ENCODE measurements around the gene CCT2.

CCT2 gene

DNA sequence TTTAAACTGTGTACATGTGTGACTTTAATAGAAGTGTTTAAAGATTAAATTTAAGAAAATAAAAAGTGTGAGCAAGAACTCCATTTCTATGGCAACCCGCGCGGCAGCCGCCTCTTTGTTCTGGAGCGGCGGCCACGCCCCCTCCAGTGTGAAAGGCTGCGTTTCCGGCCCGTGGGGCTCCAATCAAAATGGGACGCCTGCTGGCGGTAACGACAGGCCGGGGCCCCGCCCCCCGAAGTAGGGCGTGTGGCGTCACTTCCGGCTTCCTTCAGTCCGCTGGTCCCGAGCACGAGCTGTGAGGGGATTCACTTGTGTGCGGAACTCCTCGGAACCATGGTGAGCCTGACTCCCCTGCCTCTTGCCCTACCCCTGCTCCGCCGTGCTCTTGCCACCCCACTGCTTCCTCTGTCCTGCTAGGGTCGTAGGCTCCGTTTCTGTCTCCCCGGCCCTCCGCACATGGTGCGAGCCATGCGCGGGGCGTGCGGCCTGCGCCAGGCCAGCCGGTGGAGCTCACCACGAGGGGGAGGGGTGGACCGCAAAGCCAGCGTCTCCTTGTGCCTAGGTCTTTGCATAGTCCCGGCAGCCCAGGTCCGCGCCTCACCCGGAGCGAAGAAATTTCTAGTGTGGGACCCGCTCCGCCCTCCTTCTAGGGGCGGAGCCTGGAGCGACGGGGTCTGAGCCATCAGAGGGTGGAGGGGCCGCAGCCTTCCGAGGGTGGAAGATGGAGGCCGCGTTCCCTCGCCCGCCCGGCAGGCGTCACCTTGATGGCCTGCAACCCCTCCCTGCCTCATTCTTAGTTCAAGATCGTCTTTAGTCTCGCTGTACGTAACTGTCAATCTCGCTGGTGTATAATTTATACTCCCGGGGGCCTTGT, at the start of gene CCT2:
Gene CCT2, plus strand, starts transcription at position 271 of the 874 bp plus-strand sequence. Its CDS starts 63 bp downstream, at position 334.
- in situ Hi-C loops (cut with MboI; ENCODE audit: low sequenced_read_pairs): no loop called here

DNA sequence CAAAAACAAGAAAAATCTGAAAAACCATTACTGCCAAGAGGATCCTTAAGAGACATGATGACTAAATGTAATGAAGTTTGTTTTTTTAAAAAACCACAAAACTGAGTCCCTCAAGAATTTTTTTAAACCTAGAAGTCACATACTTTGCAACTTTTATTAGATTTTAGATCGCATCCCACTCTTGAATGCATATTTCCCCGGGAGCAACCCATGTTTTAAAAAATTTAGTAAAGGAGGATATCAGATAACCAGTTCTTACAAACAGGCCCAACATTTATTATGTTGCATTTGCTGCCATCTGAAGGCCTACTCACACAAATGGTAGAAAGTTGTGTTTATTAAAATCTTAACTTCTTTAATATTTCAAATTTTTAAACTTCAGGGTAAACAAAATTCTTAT, 44.3 kb upstream of the CCT2 start:
- in situ Hi-C loops (cut with MboI; ENCODE audit: low sequenced_read_pairs): no loop called here

DNA sequence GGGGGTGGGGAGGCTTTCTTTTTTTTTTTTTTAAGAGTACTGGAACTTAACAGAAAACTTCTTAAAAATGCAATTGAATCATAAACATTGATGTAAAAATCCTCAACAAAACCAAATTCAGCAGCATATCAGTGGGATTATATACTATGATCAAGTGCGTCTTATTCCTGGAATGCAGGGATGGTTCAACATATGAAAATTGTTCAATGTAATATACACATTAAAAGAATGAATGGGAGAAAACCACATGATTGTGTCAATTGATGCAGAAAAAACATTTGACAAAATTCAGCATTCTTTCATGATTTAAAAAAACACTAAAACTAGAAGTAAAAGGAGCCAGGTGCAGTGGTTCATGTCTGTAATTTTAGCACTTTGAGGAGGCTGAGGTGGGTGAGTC, 41.2 kb upstream of the CCT2 start:
- in situ Hi-C loops (cut with MboI; ENCODE audit: low sequenced_read_pairs): no loop called here

DNA sequence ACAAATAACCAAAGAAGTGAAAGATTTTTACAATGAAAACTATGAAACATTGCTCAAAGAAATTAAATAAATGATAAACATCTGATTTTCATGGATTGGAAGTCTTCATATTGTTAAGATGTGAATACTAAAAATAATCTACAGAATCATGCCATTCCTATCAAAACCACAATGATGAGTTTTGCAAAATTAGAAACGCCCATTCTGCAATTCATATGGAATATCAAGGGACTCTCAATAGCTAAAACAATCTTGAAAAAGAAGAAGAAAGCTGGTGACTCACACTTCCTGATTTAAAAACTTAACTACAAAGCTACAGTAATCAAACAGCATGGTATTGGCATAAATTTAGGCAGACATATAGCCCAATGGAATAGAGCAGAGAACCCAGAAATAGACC, 40.2 kb upstream of the CCT2 start:
- in situ Hi-C loops (cut with MboI; ENCODE audit: low sequenced_read_pairs): no loop called here

DNA sequence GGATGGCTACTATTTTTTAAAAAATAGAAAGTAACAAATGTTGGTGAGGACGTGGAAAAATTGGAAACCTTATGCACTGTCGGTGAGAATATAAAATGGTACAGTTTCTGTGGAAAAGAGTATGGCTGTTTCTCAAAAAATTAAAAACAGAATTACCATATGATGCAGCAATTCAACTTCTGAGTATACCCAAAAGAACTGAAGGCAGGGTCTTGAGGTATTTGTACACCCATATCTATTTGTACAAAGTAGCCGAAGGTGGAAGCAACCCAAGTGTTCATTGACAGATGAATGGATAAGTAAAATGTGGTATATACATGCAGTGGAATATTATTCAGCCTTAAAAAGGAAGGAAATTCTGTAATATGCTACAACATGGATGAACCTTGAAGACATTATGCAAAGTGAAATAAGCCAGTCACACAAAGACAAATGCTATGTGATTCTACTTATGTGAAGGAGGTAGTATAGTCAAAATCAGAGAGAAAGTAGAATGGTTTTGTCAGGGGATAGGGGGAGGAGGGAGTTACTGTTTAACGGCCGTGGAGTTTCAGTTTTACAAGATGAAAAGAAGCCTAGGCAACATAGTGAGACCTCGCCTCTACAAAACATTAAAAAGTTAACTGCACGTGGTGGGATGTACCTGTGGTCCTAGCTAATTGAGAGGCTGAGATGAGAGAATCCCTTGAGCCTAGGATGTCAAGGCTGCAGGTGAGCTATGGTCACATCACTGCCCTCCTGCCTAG, 38.4 kb upstream of the CCT2 start:
- in situ Hi-C loops (cut with MboI; ENCODE audit: low sequenced_read_pairs): no loop called here

DNA sequence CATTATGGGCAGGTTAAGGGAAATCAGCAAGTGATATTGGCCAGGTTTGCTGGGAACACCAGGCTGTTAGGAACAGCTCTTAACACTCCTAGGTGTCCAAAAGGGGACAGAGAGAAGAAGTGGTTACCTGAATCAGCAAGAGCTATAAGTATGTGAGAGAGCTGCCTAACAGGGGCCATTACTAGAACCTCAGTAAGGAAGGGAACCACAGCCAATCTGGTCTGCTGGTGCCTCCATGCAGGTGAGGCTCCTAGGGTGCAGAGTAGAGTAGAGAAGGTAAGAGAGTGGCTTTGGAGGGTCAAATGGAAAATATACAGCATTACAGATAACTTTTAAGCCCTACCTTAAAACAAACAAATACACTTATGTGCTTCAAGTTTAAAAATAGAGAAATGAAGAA, 36.6 kb upstream of the CCT2 start:
- in situ Hi-C loops (cut with MboI; ENCODE audit: low sequenced_read_pairs): no loop called here

DNA sequence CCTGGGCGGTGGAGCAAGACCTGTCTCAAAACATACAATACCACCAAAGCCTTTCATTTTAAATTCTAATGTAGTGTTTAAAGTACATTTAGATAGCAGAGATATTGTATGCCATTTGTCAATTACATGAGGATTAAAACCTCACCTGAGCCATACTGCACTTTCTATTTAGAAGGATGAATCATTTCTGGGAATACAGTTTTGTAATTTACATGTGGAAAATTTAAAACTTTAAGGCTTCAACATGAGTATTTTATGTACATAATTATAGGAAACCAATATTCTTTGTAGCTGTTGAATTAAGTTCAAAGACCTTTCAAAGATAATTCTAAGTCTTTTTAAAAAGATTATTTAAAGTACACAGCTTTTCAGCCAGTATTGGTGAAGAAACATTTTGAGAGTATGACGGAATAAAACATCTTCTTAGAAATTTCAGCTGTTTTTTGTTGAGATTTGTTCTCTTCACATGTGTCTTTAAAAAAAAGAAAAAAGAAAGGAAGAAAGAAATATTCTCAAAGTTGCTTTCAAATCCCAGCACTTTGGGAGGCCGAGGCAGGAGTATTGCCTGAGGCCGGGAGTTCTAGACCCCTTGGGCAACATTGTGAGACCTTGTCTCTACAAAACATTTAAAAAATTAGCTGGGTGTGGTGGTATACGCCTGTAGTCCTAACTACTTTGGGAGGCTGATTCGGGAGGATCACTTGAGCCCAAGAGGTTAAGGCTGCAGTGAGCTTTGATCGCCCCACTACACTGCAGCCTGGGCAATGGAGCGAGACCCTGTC, 34.5 kb upstream of the CCT2 start:
- in situ Hi-C loops (cut with MboI; ENCODE audit: low sequenced_read_pairs): loop anchor here (25.0 kb wide), 2 partner anchors 163 to 263 kb away; no protein-coding TSS in a partner anchor

DNA sequence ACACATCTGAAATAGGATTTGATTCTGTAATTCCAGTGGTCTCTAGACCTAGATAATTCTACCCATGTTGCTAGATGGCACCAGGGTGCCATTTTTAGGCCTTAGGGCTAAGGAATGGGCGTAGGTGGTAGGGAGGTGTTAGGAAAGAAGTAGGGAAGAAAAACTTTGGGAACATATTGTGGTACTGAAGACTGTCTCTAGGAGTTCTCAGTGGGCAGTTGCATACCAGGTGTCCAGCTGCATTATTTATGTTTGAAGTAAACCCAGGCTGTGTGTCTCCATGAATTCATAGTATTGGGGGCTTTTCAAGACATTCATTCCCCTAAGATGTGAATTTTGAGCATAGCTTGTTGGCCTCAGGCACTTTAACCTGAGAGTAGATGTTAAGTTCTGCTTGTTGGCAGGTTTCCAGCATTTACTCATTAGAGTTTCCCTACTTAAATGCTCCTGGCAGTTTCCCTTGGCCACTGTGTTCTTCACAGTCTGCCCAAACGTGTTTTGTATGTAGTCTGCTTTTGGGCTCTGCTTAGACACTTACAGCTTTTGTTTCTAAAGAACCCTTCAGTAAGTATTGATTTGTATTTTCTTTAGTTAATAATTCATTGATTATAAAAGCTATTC, 31.5 kb upstream of the CCT2 start:
- in situ Hi-C loops (cut with MboI; ENCODE audit: low sequenced_read_pairs): loop anchor here (25.0 kb wide), 2 partner anchors 166 to 266 kb away; no protein-coding TSS in a partner anchor

DNA sequence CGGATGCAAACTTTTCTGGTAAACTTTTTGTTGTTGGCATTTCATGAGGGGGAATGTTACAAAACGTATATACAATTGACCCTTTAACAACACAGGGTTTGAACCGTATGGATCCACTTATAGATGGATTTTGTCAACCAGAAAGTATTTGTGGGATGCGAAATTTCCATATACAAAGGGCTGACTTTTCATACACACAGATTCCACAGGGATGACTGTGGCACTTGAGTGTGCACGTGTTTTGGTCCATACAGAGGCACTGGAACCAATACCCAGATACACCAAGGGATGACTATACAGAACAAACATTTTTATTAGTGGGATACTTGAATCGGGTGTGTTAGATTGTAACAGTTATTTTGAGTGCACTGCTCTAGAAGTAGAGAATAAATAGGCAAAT, 29.8 kb upstream of the CCT2 start:
- in situ Hi-C loops (cut with MboI; ENCODE audit: low sequenced_read_pairs): loop anchor here (25.0 kb wide), 2 partner anchors 168 to 268 kb away; no protein-coding TSS in a partner anchor

DNA sequence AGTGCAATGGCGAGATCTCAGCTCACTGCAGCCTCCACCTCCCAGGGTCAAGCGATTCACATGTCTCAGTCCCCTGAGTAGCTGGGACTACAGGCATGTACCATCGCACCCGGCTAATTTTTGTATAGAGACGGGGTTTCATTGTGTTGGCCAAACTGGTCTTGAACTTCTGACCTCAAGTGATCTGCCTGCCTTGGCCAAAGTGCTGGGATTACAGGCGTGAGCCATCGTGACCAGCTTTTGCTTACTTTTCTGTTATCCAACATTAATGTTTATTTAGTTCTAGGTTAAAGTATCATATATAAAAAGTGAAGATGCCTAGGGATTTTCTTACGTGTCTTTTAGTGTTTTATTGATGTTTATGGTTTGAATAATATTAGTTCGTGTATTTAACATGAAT, 28.9 kb upstream of the CCT2 start:
- in situ Hi-C loops (cut with MboI; ENCODE audit: low sequenced_read_pairs): loop anchor here (25.0 kb wide), 2 partner anchors 169 to 269 kb away; no protein-coding TSS in a partner anchor

DNA sequence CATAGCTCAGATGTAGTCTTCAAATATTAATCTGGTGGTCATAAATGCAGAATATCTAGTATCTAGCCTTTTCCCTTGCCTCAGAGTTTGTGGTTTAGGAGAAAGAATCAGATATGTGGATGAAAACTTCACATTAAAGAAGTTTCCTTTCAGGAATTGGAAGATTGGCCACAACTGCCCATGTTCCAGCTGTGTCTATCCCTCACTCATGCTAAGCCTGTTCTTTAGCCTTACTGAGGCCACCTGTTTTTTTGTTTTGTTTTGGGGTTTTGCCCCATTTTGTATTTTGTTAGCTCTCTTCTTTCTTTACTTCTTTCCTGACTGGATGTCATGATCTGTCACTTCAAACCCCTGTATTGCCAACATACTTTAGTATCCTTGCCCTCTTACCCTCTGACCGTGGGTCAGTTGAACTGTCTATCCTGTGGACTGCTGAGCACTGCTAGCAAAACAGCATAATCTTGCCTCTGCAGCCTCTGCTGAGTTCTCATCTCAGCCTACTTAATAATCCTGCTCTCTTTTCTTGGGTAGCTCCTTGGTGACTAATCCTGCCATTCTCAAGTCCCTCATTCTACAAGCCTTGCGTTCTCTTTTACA, 22.0 kb upstream of the CCT2 start:
- in situ Hi-C loops (cut with MboI; ENCODE audit: low sequenced_read_pairs): loop anchor here (25.0 kb wide), 2 partner anchors 176 to 276 kb away; no protein-coding TSS in a partner anchor

DNA sequence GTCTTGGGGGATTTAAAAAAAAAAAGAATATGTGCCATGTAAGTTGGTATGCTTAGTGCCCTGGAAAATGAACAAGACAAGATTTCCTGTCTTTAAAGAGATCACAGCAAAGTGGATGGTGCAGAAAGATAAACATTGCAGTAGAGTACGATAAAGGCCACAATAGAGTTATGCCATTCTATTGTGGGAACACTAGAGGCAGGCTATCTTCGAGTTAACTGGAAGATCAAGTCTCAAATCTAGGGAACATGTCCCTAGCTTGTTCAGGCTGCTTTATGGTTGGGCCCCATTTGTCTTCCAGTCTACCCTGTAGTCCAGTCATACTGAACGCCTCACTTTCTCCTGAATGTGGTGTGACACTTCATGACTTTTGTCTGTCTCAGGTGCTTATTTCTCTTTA, 18.7 kb upstream of the CCT2 start:
- in situ Hi-C loops (cut with MboI; ENCODE audit: low sequenced_read_pairs): loop anchor here (25.0 kb wide), 2 partner anchors 179 to 279 kb away; no protein-coding TSS in a partner anchor

DNA sequence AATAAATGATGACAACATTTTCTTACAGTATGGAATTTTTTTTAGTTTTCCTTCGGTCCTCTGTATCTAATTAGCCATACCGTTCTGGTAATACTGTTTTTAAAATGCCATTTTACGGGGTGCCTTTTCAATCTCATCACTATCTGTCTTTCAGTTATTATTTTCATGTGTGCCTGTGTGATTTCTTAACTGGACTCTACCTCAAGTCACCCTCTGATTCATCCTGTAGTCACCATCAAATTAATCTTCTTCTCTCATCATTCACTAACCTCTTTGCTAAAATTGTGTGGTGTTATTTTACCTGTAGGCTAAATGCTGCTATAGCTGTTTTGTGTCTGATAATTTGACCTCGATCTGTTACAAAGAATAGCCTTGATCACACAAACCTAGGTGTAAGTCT, 16.0 kb upstream of the CCT2 start:
- in situ Hi-C loops (cut with MboI; ENCODE audit: low sequenced_read_pairs): loop anchor here (25.0 kb wide), 2 partner anchors 182 to 282 kb away; no protein-coding TSS in a partner anchor

DNA sequence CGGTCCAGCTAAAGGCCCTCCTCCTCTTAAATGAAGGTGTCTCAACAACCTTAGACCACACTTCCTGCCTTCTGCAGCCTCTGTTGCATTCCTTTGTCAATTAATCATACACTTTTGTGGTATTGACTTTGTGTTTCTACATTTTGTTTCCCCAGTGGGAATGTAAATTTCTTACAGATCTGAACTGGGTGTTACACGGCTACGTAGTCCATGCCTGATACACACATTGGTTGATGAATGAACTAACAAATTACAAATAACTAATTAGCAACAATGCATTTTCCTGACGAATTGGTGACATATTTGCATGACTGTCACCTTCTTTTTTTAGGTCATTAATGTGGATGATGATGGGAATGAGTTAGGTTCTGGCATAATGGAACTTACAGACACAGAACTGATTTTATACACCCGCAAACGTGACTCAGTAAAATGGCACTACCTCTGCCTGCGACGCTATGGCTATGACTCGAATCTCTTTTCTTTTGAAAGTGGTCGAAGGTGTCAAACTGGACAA, 15.2 kb upstream of the CCT2 start:
- in situ Hi-C loops (cut with MboI; ENCODE audit: low sequenced_read_pairs): loop anchor here (25.0 kb wide), 2 partner anchors 183 to 283 kb away; no protein-coding TSS in a partner anchor

DNA sequence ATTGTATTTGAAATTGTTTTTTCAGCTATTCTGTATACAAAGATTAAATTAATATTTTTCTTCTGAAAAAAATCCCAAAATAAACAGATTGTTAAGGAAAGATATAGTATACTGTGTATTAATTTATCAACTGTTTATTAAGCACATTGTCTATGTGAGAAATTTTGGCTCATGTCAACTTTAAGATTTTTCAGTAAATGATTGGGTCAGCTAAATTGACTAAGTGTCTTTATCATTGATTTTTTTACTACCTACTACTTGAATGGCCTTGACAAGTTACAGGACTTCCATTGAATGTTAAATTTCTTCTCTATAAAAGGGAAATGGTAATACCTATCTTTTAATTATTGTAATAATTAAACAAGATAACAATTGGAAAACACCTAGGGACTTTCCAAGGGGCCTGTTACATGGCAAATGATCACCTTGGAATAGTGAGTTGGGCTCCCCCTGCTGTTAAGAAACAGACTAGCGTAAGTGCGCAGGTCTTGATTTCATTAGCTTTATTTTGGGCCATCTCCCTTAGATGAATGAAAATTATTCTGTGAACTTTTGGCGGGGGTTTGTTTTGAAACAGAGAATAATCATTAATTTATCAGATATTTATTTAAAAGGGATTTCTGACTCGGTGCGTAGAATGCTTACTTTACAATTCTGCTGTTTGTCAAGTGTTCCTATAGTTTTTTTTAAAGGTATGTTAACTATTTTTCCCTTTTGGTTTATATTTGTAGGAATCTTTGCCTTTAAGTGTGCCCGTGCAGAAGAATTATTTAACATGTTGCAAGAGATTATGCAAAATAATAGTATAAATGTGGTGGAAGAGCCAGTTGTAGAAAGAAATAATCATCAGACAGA, 14.5 kb upstream of the CCT2 start:
- in situ Hi-C loops (cut with MboI; ENCODE audit: low sequenced_read_pairs): loop anchor here (25.0 kb wide), 2 partner anchors 183 to 283 kb away; no protein-coding TSS in a partner anchor

DNA sequence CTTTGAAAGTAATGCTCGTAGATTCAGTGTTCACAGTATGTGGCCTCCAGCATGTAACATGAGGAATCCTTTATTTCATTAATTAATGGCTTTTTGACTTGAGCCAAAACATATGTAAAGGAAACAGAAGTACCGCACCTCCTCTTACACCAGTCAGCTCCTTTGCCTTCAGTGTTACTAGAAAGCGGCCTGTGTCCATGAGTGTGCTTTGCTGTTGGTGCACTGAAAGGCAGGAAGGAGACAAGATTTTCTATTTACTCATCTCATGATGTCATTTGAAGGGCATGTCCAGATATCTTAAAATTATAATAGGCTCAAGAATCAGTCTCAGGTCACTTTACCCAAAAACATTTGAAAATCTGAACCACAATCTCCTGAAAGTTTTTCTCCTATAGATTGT, 9.9 kb upstream of the CCT2 start:
- in situ Hi-C loops (cut with MboI; ENCODE audit: low sequenced_read_pairs): no loop called here

DNA sequence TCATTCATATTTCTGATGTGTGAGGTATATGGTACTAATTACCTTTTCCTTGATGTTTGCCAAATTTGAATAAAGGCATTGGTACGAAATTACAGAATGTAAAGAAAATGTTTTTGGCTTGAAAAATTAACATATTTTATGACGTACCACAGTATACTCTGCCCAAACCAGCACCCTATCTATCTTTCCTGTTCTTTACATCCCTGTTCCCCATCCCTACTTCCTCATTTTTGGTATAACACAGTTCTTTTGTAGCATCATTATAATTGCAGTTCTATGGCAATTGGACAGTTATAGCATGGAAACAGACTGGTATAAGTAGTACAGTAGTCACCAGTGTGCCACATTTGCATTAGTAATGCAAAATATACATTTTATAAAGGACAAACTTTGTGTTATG, 7.0 kb upstream of the CCT2 start:
- in situ Hi-C loops (cut with MboI; ENCODE audit: low sequenced_read_pairs): no loop called here

DNA sequence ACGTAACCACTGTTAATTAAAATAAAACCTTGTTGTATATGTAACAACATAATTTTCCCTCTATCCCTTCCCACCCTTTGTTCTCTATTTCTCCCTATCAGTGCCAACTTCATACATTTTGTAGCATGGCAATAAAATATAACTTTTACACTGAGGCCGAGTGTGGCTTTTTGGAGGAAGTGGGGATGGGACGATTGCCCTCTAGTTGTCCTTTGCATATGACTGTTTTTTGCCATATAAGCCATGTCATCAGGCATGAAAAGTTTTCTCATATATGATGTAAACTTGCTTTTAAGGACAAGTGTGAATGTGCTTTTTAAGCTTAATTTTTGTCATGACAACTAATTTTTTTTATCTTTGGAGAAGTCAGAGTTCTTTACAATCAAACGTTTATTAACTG, 6.2 kb upstream of the CCT2 start:
- in situ Hi-C loops (cut with MboI; ENCODE audit: low sequenced_read_pairs): no loop called here

DNA sequence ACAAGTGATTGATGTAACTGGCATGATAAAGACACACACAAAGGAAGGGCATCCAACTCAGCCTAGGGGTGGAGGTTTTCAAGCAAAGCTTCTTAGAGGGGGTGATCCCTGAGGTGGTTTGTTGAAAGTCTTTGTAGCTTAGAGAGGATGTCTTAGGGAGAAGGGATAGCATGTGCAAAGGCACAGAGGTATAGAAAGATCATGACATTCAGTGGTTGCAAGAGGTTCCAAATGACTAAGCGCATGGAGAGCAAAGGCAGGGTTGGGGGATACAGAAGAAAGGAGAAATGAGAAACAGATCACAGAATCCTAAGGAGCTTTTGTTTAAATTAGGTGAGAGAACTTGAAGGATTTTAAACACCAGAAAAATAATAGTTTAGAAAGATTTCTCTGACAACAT, 5.2 kb upstream of the CCT2 start:
- in situ Hi-C loops (cut with MboI; ENCODE audit: low sequenced_read_pairs): no loop called here
